HEK293T (cell line): ENCODE measurements around the gene GPR142.

Source experiments
- ARNT ChIP-seq: fragments of 450-650 bp; IDR thresholded peaks from 2 replicates; pipeline ENCODE4 v1.6.1; 2017; ENCODE audit warnings: mild to moderate bottlenecking
- BHLHE40 ChIP-seq: fragments of 450-650 bp; IDR thresholded peaks from 2 replicates; pipeline ENCODE4 v1.6.1; 2016; ENCODE audit warnings: mild to moderate bottlenecking, moderate library complexity, borderline replicate concordance
- FOXA1 ChIP-seq: fragments of 450-650 bp; IDR thresholded peaks from 2 replicates; pipeline ENCODE4 v1.6.1; 2016; ENCODE audit warnings: mild to moderate bottlenecking
- FOXM1 ChIP-seq: fragments of 450-650 bp; IDR thresholded peaks from 2 replicates; pipeline ENCODE4 v1.6.1; 2017; ENCODE audit warnings: mild to moderate bottlenecking, borderline replicate concordance
- HDGF ChIP-seq: fragments of 450-650 bp; IDR thresholded peaks from 2 replicates; pipeline ENCODE4 v1.6.1; 2017; ENCODE audit warnings: antibody characterized with exemption, borderline replicate concordance
- SUZ12 ChIP-seq: fragments of 450-650 bp; IDR thresholded peaks from 2 replicates; pipeline ENCODE4 v1.6.1; 2016; ENCODE audit warnings: mild to moderate bottlenecking
- TARDBP ChIP-seq: fragments of 450-650 bp; IDR thresholded peaks from 2 replicates; pipeline ENCODE4 v1.6.1; 2016
- TF ChIP-seq, protein P1 (sequence below): fragments of 450-650 bp; IDR thresholded peaks from 2 replicates; pipeline ENCODE4 v1.6.1; 2016

- TF ChIP-seq BHLHE40, result no peak
- TF ChIP-seq HDGF, result no peak
- TF ChIP-seq, protein P1, sequence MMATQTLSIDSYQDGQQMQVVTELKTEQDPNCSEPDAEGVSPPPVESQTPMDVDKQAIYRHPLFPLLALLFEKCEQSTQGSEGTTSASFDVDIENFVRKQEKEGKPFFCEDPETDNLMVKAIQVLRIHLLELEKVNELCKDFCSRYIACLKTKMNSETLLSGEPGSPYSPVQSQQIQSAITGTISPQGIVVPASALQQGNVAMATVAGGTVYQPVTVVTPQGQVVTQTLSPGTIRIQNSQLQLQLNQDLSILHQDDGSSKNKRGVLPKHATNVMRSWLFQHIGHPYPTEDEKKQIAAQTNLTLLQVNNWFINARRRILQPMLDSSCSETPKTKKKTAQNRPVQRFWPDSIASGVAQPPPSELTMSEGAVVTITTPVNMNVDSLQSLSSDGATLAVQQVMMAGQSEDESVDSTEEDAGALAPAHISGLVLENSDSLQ, result no peak
- no peak for TF ChIP-seq FOXM1
- TF ChIP-seq TARDBP, result no peak
- TF ChIP-seq ARNT, result no peak
- no peak for TF ChIP-seq SUZ12
- no peak for TF ChIP-seq FOXA1
Observed at GRCh38 chr17:74342224-74342623, 25.1 kb upstream of the GPR142 start.
